HepG2 (cell line): ENCODE measurements around the gene IQGAP2. TPM values are rescaled to one million over a fixed set of nuclear protein-coding genes. Genes with fewer than 3 reads are reported as not detected.

Experiments
- BRD4 ChIP-seq: sonication (generic); formaldehyde crosslinking; IDR thresholded peaks from 2 replicates; pipeline ENCODE4 v1.4.0; 2020; ENCODE audit warnings: missing genetic modification reagents
- CTCF ChIP-seq: sonication (generic); formaldehyde crosslinking; IDR thresholded peaks from 2 replicates; pipeline ENCODE4 v1.5.0; 2020; ENCODE audit warnings: mild to moderate bottlenecking, missing genetic modification reagents, moderate library complexity
- FOXA1 ChIP-seq, 2 experiments: fragments of 450-650 bp in 1 of 2; sonication (generic) in 1 of 2; formaldehyde crosslinking in 1 of 2; IDR thresholded peaks; 2 replicates each; pipeline versions ENCODE4 v1.4.0 to v1.6.1; 2016 to 2020; ENCODE audit warnings: missing genetic modification reagents in 1 of 2
- HDAC1 ChIP-seq: sonication (generic); formaldehyde crosslinking; IDR thresholded peaks from 2 replicates; pipeline ENCODE4 v1.5.1; 2020; ENCODE audit warnings: mild to moderate bottlenecking, missing genetic modification reagents
- HNF4A ChIP-seq: sonication (generic); formaldehyde crosslinking; IDR thresholded peaks from 2 replicates; pipeline ENCODE4 v1.4.0; 2020; ENCODE audit warnings: missing genetic modification reagents
- KAT8 ChIP-seq: IDR thresholded peaks from 2 replicates; pipeline ENCODE4 v1.6.1; 2016; ENCODE audit warnings: missing genetic modification reagents, missing compliant biosample characterization
- MLXIP ChIP-seq: sonication (generic); formaldehyde crosslinking; IDR thresholded peaks from 2 replicates; pipeline ENCODE4 v1.9.0; 2021; ENCODE audit warnings: missing genetic modification reagents, borderline replicate concordance
- PHF21A ChIP-seq: sonication (generic); formaldehyde crosslinking; IDR thresholded peaks from 2 replicates; pipeline ENCODE4 v1.5.0; 2020; ENCODE audit warnings: mild to moderate bottlenecking, missing genetic modification reagents
- PITX1 ChIP-seq: sonication (generic); formaldehyde crosslinking; IDR thresholded peaks from 2 replicates; pipeline ENCODE4 v1.5.1; 2020; ENCODE audit warnings: mild to moderate bottlenecking, missing genetic modification reagents
- SALL2 ChIP-seq: sonication (generic); formaldehyde crosslinking; IDR thresholded peaks from 2 replicates; pipeline ENCODE4 v1.8.1; 2023; ENCODE audit warnings: mild to moderate bottlenecking, missing genetic modification reagents, inconsistent platforms
- SAP130 ChIP-seq: IDR thresholded peaks from 2 replicates; pipeline ENCODE4 v1.6.1; 2016; ENCODE audit warnings: low read depth
- SIX1 ChIP-seq: sonication (generic); formaldehyde crosslinking; IDR thresholded peaks from 2 replicates; pipeline ENCODE4 v1.4.0; 2020; ENCODE audit warnings: missing genetic modification reagents, borderline replicate concordance
- SNAPC5 ChIP-seq: sonication (generic); formaldehyde crosslinking; IDR thresholded peaks from 2 replicates; pipeline ENCODE4 v1.8.1; 2023; ENCODE audit warnings: mild to moderate bottlenecking, missing genetic modification reagents, borderline replicate concordance
- STAG1 ChIP-seq: sonication (generic); formaldehyde crosslinking; IDR thresholded peaks from 2 replicates; pipeline ENCODE4 v1.4.0; 2020; ENCODE audit warnings: missing genetic modification reagents
- ZBTB7B ChIP-seq: sonication (generic); formaldehyde crosslinking; IDR thresholded peaks from 2 replicates; pipeline ENCODE4 v1.4.0; 2020; ENCODE audit warnings: missing genetic modification reagents
- ZFX ChIP-seq: sonication (generic); formaldehyde crosslinking; IDR thresholded peaks from 2 replicates; pipeline ENCODE4 v1.4.0; 2020; ENCODE audit warnings: mild to moderate bottlenecking, low read depth, missing genetic modification reagents, moderate library complexity
- ZNF317 ChIP-seq: sonication (generic); formaldehyde crosslinking; IDR thresholded peaks from 2 replicates; pipeline ENCODE4 v1.5.0; 2020; ENCODE audit warnings: mild to moderate bottlenecking, missing genetic modification reagents
- ZNF512B ChIP-seq: sonication (generic); formaldehyde crosslinking; IDR thresholded peaks from 2 replicates; pipeline ENCODE4 v1.5.1; 2020; ENCODE audit warnings: missing genetic modification reagents, mild to moderate bottlenecking, borderline replicate concordance
- polyA plus RNA-seq, 8 experiments: library from polyadenylated mRNA; depleted of rRNA in 3 of 8; stranded (reverse) in 7 of 8; unstranded in 1 of 8; fragments of >200 nt; fragmentation: Illumina TruSeq in 4 of 8; extraction: Trizol in 4 of 8; gene quantifications; 2 replicates each; pipeline versions ENCODE4 v1.2.1 to v1.2.3, GENCODE V29; 2011 to 2016; ENCODE audit warnings: low read depth in 4 of 8, missing spikeins in 1 of 8, mixed read lengths in 1 of 8; ENCODE audit not compliant: insufficient read depth in 1 of 8
- total RNA-seq, 5 experiments: library from RNA; depleted of rRNA; stranded (reverse); fragments of >200 nt; fragmentation: Illumina TruSeq; extraction: Trizol; gene quantifications; 2 replicates each; pipeline ENCODE4 v1.2.3, GENCODE V29; 2016; ENCODE audit warnings: low read depth in 1 of 5
- TF ChIP-seq, protein P1 (sequence below): sonication (generic); formaldehyde crosslinking; IDR thresholded peaks from 2 replicates; pipeline ENCODE4 v1.8.0; 2022; ENCODE audit warnings: mild to moderate bottlenecking, missing genetic modification reagents, moderate library complexity
- TF ChIP-seq, protein P2 (sequence below): sonication (generic); formaldehyde crosslinking; IDR thresholded peaks from 2 replicates; pipeline ENCODE4 v1.5.1; 2020; ENCODE audit warnings: missing genetic modification reagents, mild to moderate bottlenecking, borderline replicate concordance

The IQGAP2 gene
- total and polyA plus RNA-seq, 2 of the 13 experiments (the other 11 are each of a cell fraction or from before 2014, with no cell fraction given), result 35.2 to 83.3 TPM

- TF ChIP-seq FOXA1 (IDR thresholded peaks at IDR 0.05) (no peak), FOXA1 (CRISPR knock-in tag; IDR thresholded peaks at IDR 0.05) (peak; percentile 93), CTCF (CRISPR knock-in tag) (0 out of 2 replicates have a peak, but pooled peaks have one; percentile 3), SNAPC5 (CRISPR knock-in tag) (no peak), SAP130 (CRISPR knock-in tag) (peak; percentile 89), PHF21A (CRISPR knock-in tag) (peak; percentile 84), ZNF317 (0 out of 2 replicates have a peak, but pooled peaks have one; percentile 33), HNF4A (peak; percentile 80), SALL2 (no peak), ZFX (CRISPR knock-in tag) (no peak), BRD4 (no peak), SIX1 (no peak), PITX1 (CRISPR knock-in tag) (peak; percentile 68; the same call in 1 of the 2 replicates), STAG1 (CRISPR knock-in tag) (peak; percentile 20), MLXIP (CRISPR knock-in tag) (no peak), HDAC1 (CRISPR knock-in tag) (0 out of 2 replicates have a peak, but pooled peaks have one; percentile 33), ZBTB7B (CRISPR knock-in tag) (peak; percentile 86), ZNF512B (no peak), KAT8 (CRISPR knock-in tag) (0 out of 2 replicates have a peak, but pooled peaks have one; percentile 21)
- TF ChIP-seq, protein P1, sequence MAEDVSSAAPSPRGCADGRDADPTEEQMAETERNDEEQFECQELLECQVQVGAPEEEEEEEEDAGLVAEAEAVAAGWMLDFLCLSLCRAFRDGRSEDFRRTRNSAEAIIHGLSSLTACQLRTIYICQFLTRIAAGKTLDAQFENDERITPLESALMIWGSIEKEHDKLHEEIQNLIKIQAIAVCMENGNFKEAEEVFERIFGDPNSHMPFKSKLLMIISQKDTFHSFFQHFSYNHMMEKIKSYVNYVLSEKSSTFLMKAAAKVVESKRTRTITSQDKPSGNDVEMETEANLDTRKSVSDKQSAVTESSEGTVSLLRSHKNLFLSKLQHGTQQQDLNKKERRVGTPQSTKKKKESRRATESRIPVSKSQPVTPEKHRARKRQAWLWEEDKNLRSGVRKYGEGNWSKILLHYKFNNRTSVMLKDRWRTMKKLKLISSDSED, result no peak
- TF ChIP-seq, protein P2, sequence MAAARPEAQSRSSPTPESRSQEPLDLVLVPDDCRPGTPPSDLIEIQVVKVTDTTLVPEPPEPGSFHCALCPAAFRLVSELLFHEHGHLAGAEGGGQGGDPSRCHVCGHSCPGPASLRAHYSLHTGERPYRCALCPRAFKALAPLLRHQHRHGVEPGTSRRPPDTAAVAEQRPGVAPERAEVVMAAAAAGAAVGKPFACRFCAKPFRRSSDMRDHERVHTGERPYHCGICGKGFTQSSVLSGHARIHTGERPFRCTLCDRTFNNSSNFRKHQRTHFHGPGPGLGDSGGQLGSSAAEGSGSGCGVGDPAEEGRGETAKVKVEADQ (CRISPR knock-in tag), result no peak
Observed at GRCh38 chr5:76389513-76390154, 13.5 kb upstream of the IQGAP2 start (continued).
